Mesendoderm (in vitro differentiated cells): ENCODE data around the gene DMRT2.

Experiments used
- DNase-seq: peaks from one replicate; pipeline ENCODE4 v3.0.0; 2013
- H2AK5ac ChIP-seq: 2 replicates; pipeline ENCODE4 v1.6.1; 2013; ENCODE audit warnings: low read length, inconsistent platforms
- H2BK120ac ChIP-seq: 2 replicates; pipeline ENCODE4 v1.6.1; 2013; ENCODE audit warnings: low read depth, mild to moderate bottlenecking, low read length, moderate library complexity, mixed read lengths
- H2BK15ac ChIP-seq: replicated peaks from 2 replicates; pipeline ENCODE4 v1.6.1; 2013; ENCODE audit warnings: low read depth, mild to moderate bottlenecking, moderate library complexity
- H2BK5ac ChIP-seq: 2 replicates; pipeline ENCODE4 v1.6.1; 2013; ENCODE audit warnings: low read length, inconsistent platforms
- H3K18ac ChIP-seq: 2 replicates; pipeline ENCODE4 v1.6.1; 2013; ENCODE audit warnings: mild to moderate bottlenecking, low read length, mixed read lengths
- H3K23ac ChIP-seq: one replicate; pipeline ENCODE4 v1.6.1; 2013; ENCODE audit warnings: low read length
- H3K27ac ChIP-seq: 2 replicates; pipeline ENCODE4 v1.5.1; 2013; ENCODE audit warnings: low read depth, mild to moderate bottlenecking, inconsistent platforms, low read length, moderate library complexity
- H3K27me3 ChIP-seq: 2 replicates; pipeline ENCODE4 v1.6.1; 2013; ENCODE audit warnings: low read length, control low read depth, mild to moderate bottlenecking, inconsistent platforms; ENCODE audit not compliant: insufficient read depth, poor library complexity
- H3K36me3 ChIP-seq: 2 replicates; pipeline ENCODE4 v1.6.1; 2013; ENCODE audit warnings: low read length, inconsistent platforms; ENCODE audit not compliant: control insufficient read depth, insufficient read depth
- H3K4ac ChIP-seq: one replicate; pipeline ENCODE4 v1.6.1; 2013; ENCODE audit warnings: low read depth, mild to moderate bottlenecking, low read length, moderate library complexity
- H3K4me1 ChIP-seq: 2 replicates; pipeline ENCODE4 v1.6.1; 2013; ENCODE audit warnings: low read depth, low read length, inconsistent platforms; ENCODE audit not compliant: control insufficient read depth
- H3K4me2 ChIP-seq: 2 replicates; pipeline ENCODE4 v1.6.1; 2013; ENCODE audit warnings: low read length
- H3K4me3 ChIP-seq: 2 replicates; pipeline ENCODE4 v1.5.1; 2013; ENCODE audit warnings: mild to moderate bottlenecking, low read length
- H3K56ac ChIP-seq: one replicate; pipeline ENCODE4 v1.6.1; 2013; ENCODE audit warnings: low read length
- H3K79me1 ChIP-seq: 2 replicates; pipeline ENCODE4 v1.6.1; 2013; ENCODE audit warnings: low read length, inconsistent platforms
- H3K79me2 ChIP-seq: 2 replicates; pipeline ENCODE4 v1.6.1; 2013; ENCODE audit warnings: mild to moderate bottlenecking, low read length; ENCODE audit not compliant: control insufficient read depth, insufficient read depth
- H3K9ac ChIP-seq: 2 replicates; pipeline ENCODE4 v1.6.1; 2013; ENCODE audit warnings: low read length, inconsistent platforms
- H4K5ac ChIP-seq: one replicate; pipeline ENCODE4 v1.6.1; 2013; ENCODE audit warnings: low read length
- H4K8ac ChIP-seq: one replicate; pipeline ENCODE4 v1.6.1; 2013; ENCODE audit warnings: low read depth, mild to moderate bottlenecking, control low read depth, low read length, moderate library complexity
- WGBS: extraction: QIAGEN DNeasy Blood & Tissue Kit; methylation state at CpG from one replicate; pipeline ENCODE4 v1.1.7; 2013; ENCODE audit warnings: low lambda C conversion rate, missing lambda C conversion rate; ENCODE audit not compliant: insufficient coverage; ENCODE audit errors: extremely low coverage; 5-methylcytosine and 5-hydroxymethylcytosine counted together

DMRT2 gene

GRCh38 chr9:1096155-1096964 is 46.2 kb downstream of the DMRT2 start:
- WGBS, result no CpG with 5 or more reads among the region's 9 CpGs
- H3K79me1 ChIP-seq, result no peaks in the 10 kb centered on the region
- H2BK120ac ChIP-seq, result no peak overlapping the region
- H3K36me3 ChIP-seq, result no peaks in the 10 kb centered on the region
- no peak overlapping the region for H3K9ac ChIP-seq
- no peak overlapping the region for H3K56ac ChIP-seq
- H3K79me2 ChIP-seq, result no peaks in the 10 kb centered on the region
- H4K5ac ChIP-seq, result no peak overlapping the region
- H3K4ac ChIP-seq, result no peak overlapping the region
- no peak overlapping the region for H4K8ac ChIP-seq
- no peak for DNase-seq
- H3K27ac ChIP-seq, result no peak overlapping the region
- no peak overlapping the region for H2BK5ac ChIP-seq
- no peaks in the 10 kb centered on the region for H3K4me1 ChIP-seq
- no peak overlapping the region for H2BK15ac ChIP-seq
- no peaks in the 10 kb centered on the region for H3K27me3 ChIP-seq
- no peak overlapping the region for H3K18ac ChIP-seq
- H3K4me3 ChIP-seq, result no peak overlapping the region
- H3K4me2 ChIP-seq, result no peak overlapping the region
- H2AK5ac ChIP-seq, result no peak overlapping the region
- no peak overlapping the region for H3K23ac ChIP-seq

- no peaks in the 10 kb centered on the region for H3K36me3 ChIP-seq
- no peak overlapping the region for H2BK120ac ChIP-seq
- H3K56ac ChIP-seq, result no peak overlapping the region
- no peaks in the 10 kb centered on the region for H3K79me2 ChIP-seq
- no peak overlapping the region for H3K4me3 ChIP-seq
- no peaks in the 10 kb centered on the region for H3K4me1 ChIP-seq
- no peak overlapping the region for H4K5ac ChIP-seq
- DNase-seq, result no peak
- no peak overlapping the region for H3K4me2 ChIP-seq
- H3K23ac ChIP-seq, result no peak overlapping the region
- H2BK15ac ChIP-seq, result no peak overlapping the region
- H2AK5ac ChIP-seq, result no peak overlapping the region
- H4K8ac ChIP-seq, result no peak overlapping the region
- H3K27ac ChIP-seq, result no peak overlapping the region
- H3K79me1 ChIP-seq, result no peaks in the 10 kb centered on the region
- H3K18ac ChIP-seq, result no peak overlapping the region
- H3K4ac ChIP-seq, result no peak overlapping the region
- no peak overlapping the region for H3K9ac ChIP-seq
- no peaks in the 10 kb centered on the region for H3K27me3 ChIP-seq
- H2BK5ac ChIP-seq, result no peak overlapping the region
These were observed 48.4 kb downstream of the DMRT2 start for GRCh38 chr9:1098551-1098950.

- no peaks in the 10 kb centered on the region for H3K4me1 ChIP-seq
- H3K27ac ChIP-seq, result no peak overlapping the region
- no peak overlapping the region for H4K5ac ChIP-seq
These were observed 50.0 kb downstream of the DMRT2 start for GRCh38 chr9:1100201-1100600.

GRCh38 chr9:1100945-1101344 is 50.8 kb downstream of the DMRT2 start:
- no peak overlapping the region for H2BK15ac ChIP-seq
- no peaks in the 10 kb centered on the region for H3K79me1 ChIP-seq
- no peak overlapping the region for H4K8ac ChIP-seq
- H3K9ac ChIP-seq, result no peak overlapping the region
- no peak overlapping the region for H4K5ac ChIP-seq
- no peak overlapping the region for H2AK5ac ChIP-seq
- no peak overlapping the region for H3K4ac ChIP-seq
- H3K4me1 ChIP-seq, result no peaks in the 10 kb centered on the region
- no peak overlapping the region for H3K4me2 ChIP-seq
- WGBS, result no CpG with 5 or more reads among the region's 10 CpGs
- H3K36me3 ChIP-seq, result no peaks in the 10 kb centered on the region
- no peaks in the 10 kb centered on the region for H3K27me3 ChIP-seq
- no peak overlapping the region for H3K18ac ChIP-seq
- no peaks in the 10 kb centered on the region for H3K79me2 ChIP-seq
- no peak overlapping the region for H3K4me3 ChIP-seq
- H2BK120ac ChIP-seq, result no peak overlapping the region
- no peak overlapping the region for H3K23ac ChIP-seq
- peak; percentile 82 for DNase-seq
- no peak overlapping the region for H3K27ac ChIP-seq
- no peak overlapping the region for H2BK5ac ChIP-seq
- H3K56ac ChIP-seq, result no peak overlapping the region

More at GRCh38 chr9:1100201-1100600, 50.0 kb downstream of the DMRT2 start:
- Histone ChIP-seq H3K23ac (no peak overlapping the region), H2BK15ac (no peak overlapping the region), H3K79me1 (no peaks in the 10 kb centered on the region), H3K27me3 (no peaks in the 10 kb centered on the region), H3K36me3 (no peaks in the 10 kb centered on the region), H3K9ac (no peak overlapping the region), H3K79me2 (no peaks in the 10 kb centered on the region), H3K4ac (no peak overlapping the region), H3K18ac (no peak overlapping the region), H2AK5ac (no peak overlapping the region), H3K56ac (no peak overlapping the region), H3K4me2 (no peak overlapping the region), H4K8ac (no peak overlapping the region), H3K4me3 (no peak overlapping the region), H2BK5ac (no peak overlapping the region), H2BK120ac (no peak overlapping the region)
- DNase-seq, result no peak
- WGBS, result no CpG with 5 or more reads among the region's 2 CpGs

- no peak overlapping the region for H3K23ac ChIP-seq
- DNase-seq, result no peak
- no CpG with 5 or more reads among the region's 7 CpGs for WGBS
- H2BK5ac ChIP-seq, result no peak overlapping the region
- H3K9ac ChIP-seq, result no peak overlapping the region
- H3K36me3 ChIP-seq, result no peaks in the 10 kb centered on the region
- H3K79me1 ChIP-seq, result no peaks in the 10 kb centered on the region
- H2BK120ac ChIP-seq, result no peak overlapping the region
- no peaks in the 10 kb centered on the region for H3K79me2 ChIP-seq
- H3K4me1 ChIP-seq, result no peaks in the 10 kb centered on the region
- no peak overlapping the region for H4K5ac ChIP-seq
- no peak overlapping the region for H3K4me3 ChIP-seq
- no peak overlapping the region for H2BK15ac ChIP-seq
- H3K56ac ChIP-seq, result no peak overlapping the region
- no peak overlapping the region for H3K4me2 ChIP-seq
- no peak overlapping the region for H4K8ac ChIP-seq
- no peak overlapping the region for H3K4ac ChIP-seq
- H2AK5ac ChIP-seq, result no peak overlapping the region
- H3K27ac ChIP-seq, result no peak overlapping the region
- H3K18ac ChIP-seq, result no peak overlapping the region
- H3K27me3 ChIP-seq, result no peaks in the 10 kb centered on the region
These were observed 51.9 kb downstream of the DMRT2 start for GRCh38 chr9:1101846-1102641.
